MG63 (cell line): ENCODE measurements around the gene UFSP2. TPM values are rescaled to one million over a fixed set of nuclear protein-coding genes. Genes with fewer than 3 reads are reported as not detected.

ENCODE experiments used
- DNase-seq: peaks from one replicate; pipeline ENCODE4 v3.0.0-alpha.2; 2020
- H3K27me3 ChIP-seq: fragments of 250-450 bp; sonication (Bioruptor Pico); 2 replicates; pipeline ENCODE4 v1.5.1; 2020; ENCODE audit warnings: mild to moderate bottlenecking, moderate library complexity
- H3K36me3 ChIP-seq: fragments of 250-450 bp; sonication (Bioruptor Pico); 2 replicates; pipeline ENCODE4 v1.5.1; 2020; ENCODE audit warnings: mild to moderate bottlenecking, moderate library complexity
- H3K4me3 ChIP-seq: fragments of 250-450 bp; sonication (Bioruptor Pico); 2 replicates; pipeline ENCODE4 v1.5.1; 2020; ENCODE audit warnings: mild to moderate bottlenecking, moderate library complexity
- H3K9me3 ChIP-seq: fragments of 250-450 bp; sonication (Bioruptor Pico); 2 replicates; pipeline ENCODE4 v1.5.1; 2020; ENCODE audit warnings: mild to moderate bottlenecking, moderate library complexity
- total RNA-seq: library from RNA; depleted of rRNA; stranded (reverse); fragments of >200 nt; shearing (Covaris generic); gene quantifications from 2 replicates; pipeline ENCODE4 v1.2.3, GENCODE V29; 2014; ENCODE audit warnings: low replicate concordance

Gene UFSP2
- total RNA-seq, 1 experiment from 2014 or later = 19.9 TPM

- Histone ChIP-seq H3K27me3 (no peaks in the 10 kb centered on the region), H3K9me3 (no peaks in the 10 kb centered on the region), H3K4me3 (no peak overlapping the region), H3K36me3 (no peaks in the 10 kb centered on the region)
- DNase-seq = no peak
Observed at GRCh38 chr4:185445209-185445608, 19.4 kb upstream of the UFSP2 start.

- no peak for DNase-seq
- Histone ChIP-seq H3K4me3 (no peak overlapping the region), H3K27me3 (peaks cover 6% of the 10 kb centered on the region; the same call in 1 of the 2 replicates)
Observed at GRCh38 chr4:185441479-185441878, 15.7 kb upstream of the UFSP2 start.

GRCh38 chr4:185437809-185438208 lies 12.0 kb upstream of the UFSP2 start:
- no peak for DNase-seq
- Histone ChIP-seq H3K36me3 (no peaks in the 10 kb centered on the region), H3K4me3 (no peak overlapping the region), H3K9me3 (no peaks in the 10 kb centered on the region), H3K27me3 (peaks cover 6% of the 10 kb centered on the region; the same call in 1 of the 2 replicates)

More at GRCh38 chr4:185441479-185441878, 15.7 kb upstream of the UFSP2 start:
- no peaks in the 10 kb centered on the region for H3K9me3 ChIP-seq
- H3K36me3 ChIP-seq = no peaks in the 10 kb centered on the region

GRCh38 chr4:185435466-185435865 lies 9.7 kb upstream of the UFSP2 start:
- no peak for DNase-seq
- peaks cover 6% of the 10 kb centered on the region; the same call in 1 of the 2 replicates for H3K27me3 ChIP-seq

GRCh38 chr4:185429660-185430059 lies 3.9 kb upstream of the UFSP2 start:
- no peaks in the 10 kb centered on the region for H3K9me3 ChIP-seq
- no peaks in the 10 kb centered on the region for H3K36me3 ChIP-seq
- H3K4me3 ChIP-seq = no peak overlapping the region
- no peak for DNase-seq
- no peaks in the 10 kb centered on the region for H3K27me3 ChIP-seq

More at GRCh38 chr4:185435466-185435865, 9.7 kb upstream of the UFSP2 start:
- H3K36me3 ChIP-seq = no peaks in the 10 kb centered on the region
- no peaks in the 10 kb centered on the region for H3K9me3 ChIP-seq
- H3K4me3 ChIP-seq = no peak overlapping the region

GRCh38 chr4:185426960-185427688 lies 1.4 kb upstream of the UFSP2 start:
- no peaks in the 10 kb centered on the region for H3K9me3 ChIP-seq
- H3K27me3 ChIP-seq = no peaks in the 10 kb centered on the region
- H3K36me3 ChIP-seq = no peaks in the 10 kb centered on the region
- no peak for DNase-seq
- H3K4me3 ChIP-seq = no peak overlapping the region

GRCh38 chr4:185424905-185425646 lies 688 bp downstream of the UFSP2 start:
- H3K9me3 ChIP-seq = no peaks in the 10 kb centered on the region
- DNase-seq = no peak
- H3K27me3 ChIP-seq = no peaks in the 10 kb centered on the region
- H3K36me3 ChIP-seq = no peaks in the 10 kb centered on the region
- H3K4me3 ChIP-seq = peak overlapping the region; percentile 69

- no peak overlapping the region for H3K4me3 ChIP-seq
- H3K9me3 ChIP-seq = no peaks in the 10 kb centered on the region
- no peaks in the 10 kb centered on the region; the same call in 1 of the 2 replicates for H3K36me3 ChIP-seq
- DNase-seq = no peak
- H3K27me3 ChIP-seq = no peaks in the 10 kb centered on the region
Observed at GRCh38 chr4:185421366-185422124, 4.2 kb downstream of the UFSP2 start.

GRCh38 chr4:185416955-185417354 lies 8.8 kb downstream of the UFSP2 start:
- Histone ChIP-seq H3K9me3 (no peaks in the 10 kb centered on the region), H3K4me3 (no peak overlapping the region), H3K27me3 (no peaks in the 10 kb centered on the region), H3K36me3 (no peaks in the 10 kb centered on the region; the same call in none of the 2 replicates)
- DNase-seq = no peak

- Histone ChIP-seq H3K9me3 (no peaks in the 10 kb centered on the region), H3K27me3 (no peaks in the 10 kb centered on the region), H3K36me3 (no peaks in the 10 kb centered on the region; the same call in 1 of the 2 replicates), H3K4me3 (no peak overlapping the region)
- DNase-seq = no peak
Observed at GRCh38 chr4:185412412-185412811, 13.4 kb downstream of the UFSP2 start.

- DNase-seq = no peak
- no peaks in the 10 kb centered on the region for H3K27me3 ChIP-seq
- no peaks in the 10 kb centered on the region; the same call in 1 of the 2 replicates for H3K36me3 ChIP-seq
- no peak overlapping the region for H3K4me3 ChIP-seq
- H3K9me3 ChIP-seq = no peaks in the 10 kb centered on the region
Observed at GRCh38 chr4:185411849-185412248, 13.9 kb downstream of the UFSP2 start.

GRCh38 chr4:185408432-185408831 lies 17.3 kb downstream of the UFSP2 start:
- Histone ChIP-seq H3K9me3 (no peaks in the 10 kb centered on the region), H3K4me3 (no peak overlapping the region), H3K27me3 (no peaks in the 10 kb centered on the region), H3K36me3 (no peaks in the 10 kb centered on the region)
- no peak for DNase-seq

GRCh38 chr4:185405296-185405999 lies 20.3 kb downstream of the UFSP2 start:
- Histone ChIP-seq H3K27me3 (no peaks in the 10 kb centered on the region), H3K9me3 (no peaks in the 10 kb centered on the region), H3K36me3 (no peaks in the 10 kb centered on the region; the same call in 1 of the 2 replicates), H3K4me3 (no peak overlapping the region)
- DNase-seq = no peak

GRCh38 chr4:185404031-185404430 lies 21.7 kb downstream of the UFSP2 start:
- H3K4me3 ChIP-seq = no peak overlapping the region
- no peaks in the 10 kb centered on the region; the same call in 1 of the 2 replicates for H3K36me3 ChIP-seq
- no peaks in the 10 kb centered on the region for H3K9me3 ChIP-seq
- no peaks in the 10 kb centered on the region for H3K27me3 ChIP-seq
- no peak for DNase-seq

GRCh38 chr4:185399466-185399865 lies 26.3 kb downstream of the UFSP2 start:
- Histone ChIP-seq H3K4me3 (no peak overlapping the region), H3K9me3 (no peaks in the 10 kb centered on the region), H3K27me3 (no peaks in the 10 kb centered on the region), H3K36me3 (no peaks in the 10 kb centered on the region; the same call in 1 of the 2 replicates)
- no peak for DNase-seq

GRCh38 chr4:185398618-185399017 lies 27.1 kb downstream of the UFSP2 start:
- H3K9me3 ChIP-seq = no peaks in the 10 kb centered on the region
- no peak overlapping the region for H3K4me3 ChIP-seq
- DNase-seq = no peak
- H3K27me3 ChIP-seq = no peaks in the 10 kb centered on the region
- no peaks in the 10 kb centered on the region; the same call in 1 of the 2 replicates for H3K36me3 ChIP-seq
